ENCODE data around the gene YPEL3.

DNA sequence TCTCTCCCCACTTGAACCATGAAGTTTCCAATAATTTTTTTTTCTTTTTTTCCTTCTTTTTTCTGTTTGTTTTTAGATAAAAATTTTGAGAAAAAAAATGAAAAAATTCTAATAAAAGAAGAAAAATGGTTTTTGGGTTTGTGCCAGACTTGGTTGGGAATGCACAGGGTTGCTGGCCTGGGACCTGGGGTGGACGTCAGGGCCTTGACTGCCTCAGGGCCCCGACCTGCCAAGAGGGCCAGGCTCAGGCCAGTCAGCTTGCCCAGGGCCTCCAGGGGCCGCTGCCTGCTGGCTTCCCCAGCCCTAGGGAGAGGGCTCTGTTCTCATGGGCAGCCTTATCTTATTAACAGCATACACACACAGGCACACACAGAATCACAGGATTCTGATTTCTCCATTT lies 10.8 kb downstream of the YPEL3 start:
- no peak for TF ChIP-seq EP300 (IDR thresholded peaks at IDR 0.05)
- no peak for TF ChIP-seq POLR2A (IDR thresholded peaks at IDR 0.05; ENCODE audit: low read depth)

Measured in esophagus muscularis mucosa (tissue), 2 donors.